ENCODE data around the gene DEFB113.

Gene DEFB113

DNA sequence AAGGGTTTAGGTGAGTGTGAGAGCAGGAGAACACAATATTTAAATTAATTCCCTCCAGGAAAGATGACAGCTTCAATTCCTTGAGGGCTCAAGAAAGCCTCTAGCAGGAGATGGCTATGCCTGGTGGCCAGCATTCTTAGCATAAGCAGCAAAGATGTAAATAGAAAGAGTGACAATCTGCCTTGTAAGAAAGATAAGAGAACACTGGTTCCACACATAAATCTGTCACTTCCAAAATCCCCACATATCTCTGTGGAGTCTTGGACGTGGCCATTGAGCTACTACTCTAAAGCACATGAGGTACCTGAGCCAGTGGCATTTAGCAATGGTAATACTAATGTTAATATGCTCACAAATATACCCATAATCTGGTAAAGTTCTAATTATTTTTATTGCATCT lies 34.7 kb downstream of the DEFB113 start:
- DNase-seq: no peak

GRCh38 chr6:49933526-49933925 lies 35.9 kb downstream of the DEFB113 start:
- no peak for DNase-seq

GRCh38 chr6:49929340-49929739 lies 40.1 kb downstream of the DEFB113 start:
- DNase-seq: no peak

- no peak for DNase-seq
These were observed 45.6 kb downstream of the DEFB113 start for GRCh38 chr6:49923826-49924225.

DNA sequence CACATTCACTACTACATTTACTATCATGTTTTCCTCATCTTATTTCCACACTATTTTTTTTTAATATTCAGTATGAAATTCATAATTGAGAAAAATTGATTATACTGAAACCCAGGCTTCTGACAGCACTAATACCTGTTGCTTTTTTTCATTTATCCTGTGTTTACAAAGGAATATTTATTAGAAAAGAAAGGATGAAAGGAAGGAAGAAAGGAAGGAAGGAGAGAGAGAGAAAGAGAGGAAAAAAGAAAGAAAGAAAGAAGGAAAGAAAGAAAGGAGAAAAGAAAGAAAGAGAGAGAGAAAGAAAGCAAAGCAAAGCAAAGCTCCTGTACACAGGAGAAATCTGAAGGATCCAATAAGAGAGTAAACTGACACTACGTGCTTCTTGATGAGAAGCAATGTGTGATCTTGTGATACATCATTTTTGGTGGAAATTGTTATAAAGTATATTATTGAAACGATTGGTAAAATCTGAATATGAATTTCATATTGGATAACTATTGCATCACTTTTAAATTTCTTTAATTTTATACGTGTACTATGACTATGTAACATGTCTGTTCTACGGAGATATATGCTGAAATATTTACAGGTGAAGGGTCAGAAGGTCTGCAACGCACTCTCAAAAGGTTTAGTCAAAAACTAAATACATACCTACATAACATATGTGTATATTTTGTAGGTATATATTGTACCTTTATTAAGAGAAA lies 49.3 kb downstream of the DEFB113 start:
- no peak for DNase-seq

- no peak for DNase-seq
These were observed 50.2 kb downstream of the DEFB113 start for GRCh38 chr6:49919261-49919660.

- DNase-seq: peak; percentile 20
These were observed 50.6 kb downstream of the DEFB113 start for GRCh38 chr6:49918787-49919186.

All from NCI-H2227 treated with DMSO at 0.1 percent for 48 hours (cell line).